Liver (tissue), 3 donors: ENCODE measurements around the gene TUBB4A.

Experiments used
- ATF3 ChIP-seq: IDR thresholded peaks from 2 replicates; pipeline ENCODE4 v1.6.1; 2016; ENCODE audit warnings: antibody characterized with exemption
- EGR1 ChIP-seq, 2 donors: IDR thresholded peaks; 2 replicates each; pipeline ENCODE4 v1.6.1; 2016 to 2018; ENCODE audit warnings: antibody characterized with exemption in 2 of 2, low read depth in 2 of 2
- FOXA2 ChIP-seq: IDR thresholded peaks from 2 replicates; pipeline ENCODE4 v1.6.1; 2016; ENCODE audit warnings: antibody characterized with exemption
- GABPA ChIP-seq, 2 donors: IDR thresholded peaks in 1 of 2; conservative IDR thresholded peaks in 1 of 2; 2 replicates each; pipeline ENCODE4 v1.6.1; 2016; ENCODE audit warnings: antibody characterized with exemption in 2 of 2, mild to moderate bottlenecking in 1 of 2, moderate library complexity in 1 of 2
- RAD21 ChIP-seq, 2 donors: IDR thresholded peaks; 2 replicates each; pipeline ENCODE4 v1.6.1; 2016; ENCODE audit warnings: antibody characterized with exemption in 2 of 2, mild to moderate bottlenecking in 2 of 2
- REST ChIP-seq: IDR thresholded peaks from 2 replicates; pipeline ENCODE4 v1.6.1; 2016; ENCODE audit warnings: antibody characterized with exemption, mild to moderate bottlenecking
- RXRA ChIP-seq, 2 donors: IDR thresholded peaks; 2 replicates each; pipeline ENCODE4 v1.6.1; 2017 to 2018; ENCODE audit warnings: antibody characterized with exemption in 2 of 2, mild to moderate bottlenecking in 1 of 2
- TAF1 ChIP-seq: conservative IDR thresholded peaks from 2 replicates; pipeline ENCODE4 v1.6.1; 2016; ENCODE audit warnings: antibody characterized with exemption, mild to moderate bottlenecking
- YY1 ChIP-seq: IDR thresholded peaks from 2 replicates; pipeline ENCODE4 v1.6.1; 2016; ENCODE audit warnings: antibody characterized with exemption, mild to moderate bottlenecking
- ZBTB33 ChIP-seq: IDR thresholded peaks from 2 replicates; pipeline ENCODE4 v1.6.1; 2016; ENCODE audit warnings: antibody characterized with exemption
- TF ChIP-seq, protein P1 (sequence below): IDR thresholded peaks from 2 replicates; pipeline ENCODE4 v1.6.1; 2016; ENCODE audit warnings: antibody characterized with exemption
- TF ChIP-seq, protein P2 (sequence below): fragments of 150-350 bp; IDR thresholded peaks from 2 replicates; pipeline ENCODE4 v1.5.1; 2017; ENCODE audit warnings: improper control_type of control experiment, low read depth, low read length; ENCODE audit not compliant: missing input control
- donor health status: healthy.
- donor health status: healthy.

DNA sequence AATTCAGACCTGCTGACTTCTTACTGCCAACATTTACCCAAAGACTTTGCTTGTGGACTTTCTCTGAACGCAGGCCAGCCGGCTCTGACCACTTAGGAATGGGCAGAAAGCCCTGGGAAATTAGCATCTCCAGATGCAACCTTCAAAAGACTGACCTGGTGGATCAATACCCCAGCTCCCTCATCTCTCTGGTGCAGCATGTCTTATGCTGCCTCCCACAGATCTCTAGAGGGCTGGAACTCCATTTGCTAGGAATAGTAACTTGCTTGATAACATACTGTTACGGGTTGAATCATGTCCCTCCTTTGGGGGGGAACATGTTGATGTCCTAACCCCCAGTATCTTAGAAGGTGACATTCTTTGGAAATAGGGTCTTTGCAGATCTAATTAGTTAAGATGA, 55.7 kb downstream of the TUBB4A start:
- TF ChIP-seq, protein P1, sequence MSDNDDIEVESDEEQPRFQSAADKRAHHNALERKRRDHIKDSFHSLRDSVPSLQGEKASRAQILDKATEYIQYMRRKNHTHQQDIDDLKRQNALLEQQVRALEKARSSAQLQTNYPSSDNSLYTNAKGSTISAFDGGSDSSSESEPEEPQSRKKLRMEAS: no peak
- TF ChIP-seq RAD21 (IDR thresholded peaks at IDR 0.05) (no peak), GABPA (IDR thresholded peaks at IDR 0.05 in 1 of 2, conservative IDR thresholded peaks at IDR 0.05 in 1 of 2) (no peak), REST (no peak), EGR1 (IDR thresholded peaks at IDR 0.05; ENCODE audit: low read depth in 2 of 2) (no peak), YY1 (no peak), RXRA (IDR thresholded peaks at IDR 0.05) (no peak), ZBTB33 (no peak), TAF1 (no peak), ATF3 (no peak), FOXA2 (no peak)
- TF ChIP-seq, protein P2, sequence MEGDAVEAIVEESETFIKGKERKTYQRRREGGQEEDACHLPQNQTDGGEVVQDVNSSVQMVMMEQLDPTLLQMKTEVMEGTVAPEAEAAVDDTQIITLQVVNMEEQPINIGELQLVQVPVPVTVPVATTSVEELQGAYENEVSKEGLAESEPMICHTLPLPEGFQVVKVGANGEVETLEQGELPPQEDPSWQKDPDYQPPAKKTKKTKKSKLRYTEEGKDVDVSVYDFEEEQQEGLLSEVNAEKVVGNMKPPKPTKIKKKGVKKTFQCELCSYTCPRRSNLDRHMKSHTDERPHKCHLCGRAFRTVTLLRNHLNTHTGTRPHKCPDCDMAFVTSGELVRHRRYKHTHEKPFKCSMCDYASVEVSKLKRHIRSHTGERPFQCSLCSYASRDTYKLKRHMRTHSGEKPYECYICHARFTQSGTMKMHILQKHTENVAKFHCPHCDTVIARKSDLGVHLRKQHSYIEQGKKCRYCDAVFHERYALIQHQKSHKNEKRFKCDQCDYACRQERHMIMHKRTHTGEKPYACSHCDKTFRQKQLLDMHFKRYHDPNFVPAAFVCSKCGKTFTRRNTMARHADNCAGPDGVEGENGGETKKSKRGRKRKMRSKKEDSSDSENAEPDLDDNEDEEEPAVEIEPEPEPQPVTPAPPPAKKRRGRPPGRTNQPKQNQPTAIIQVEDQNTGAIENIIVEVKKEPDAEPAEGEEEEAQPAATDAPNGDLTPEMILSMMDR: no peak
